Testis (tissue), 3 donors: ENCODE results near the gene MFAP3L. TPM values are rescaled to one million over a fixed set of nuclear protein-coding genes. Genes with fewer than 3 reads are reported as not detected.

Experiments
- DNase-seq: peaks from one replicate; pipeline ENCODE4 v3.0.0-alpha.2; 2019
- H3K27ac ChIP-seq, 2 donors: fragments of 200-600 bp; sonication (generic); one replicate each; pipeline ENCODE4 v1.5.1; 2019
- H3K27me3 ChIP-seq: fragments of 200-600 bp; sonication (generic); one replicate; pipeline ENCODE4 v1.5.1; 2019
- H3K36me3 ChIP-seq: fragments of 200-600 bp; sonication (generic); one replicate; pipeline ENCODE4 v1.5.1; 2017; ENCODE audit warnings: low read depth; ENCODE audit errors: missing control alignments
- H3K4me1 ChIP-seq: fragments of 200-600 bp; sonication (generic); one replicate; pipeline ENCODE4 v1.5.1; 2019
- H3K4me3 ChIP-seq, 2 donors: fragments of 200-600 bp; sonication (generic); one replicate each; pipeline ENCODE4 v1.5.1; 2017 to 2019
- H3K9me3 ChIP-seq: fragments of 200-600 bp; sonication (generic); one replicate; pipeline ENCODE4 v1.5.1; 2017
- POLR2A ChIP-seq: fragments of 450-650 bp; IDR thresholded peaks from one replicate; pipeline ENCODE4 v1.6.1; 2017; ENCODE audit warnings: antibody characterized with exemption, mild to moderate bottlenecking, moderate library complexity
- WGBS, 2 donors: methylation state at CpG; one replicate each; pipeline ENCODE4 v1.1.5; 2018; 5-methylcytosine and 5-hydroxymethylcytosine counted together
- intact Hi-C: fragments of 100-400 bp; cut with DNase I; formaldehyde crosslinking; loops from one replicate; pipeline ENCODE4 v1.15.1; 2023; ENCODE audit warnings: low total_unique reads
- polyA plus RNA-seq: library from polyadenylated mRNA; stranded (reverse); fragments of 350-450 nt; fragmentation: Illumina TruSeq; extraction: RNeasy Lipid Tissue Mini Kit (QIAGEN cat#74804); gene quantifications from one replicate; pipeline ENCODE4 v1.2.3, GENCODE V29; 2014; ENCODE audit warnings: low read depth, low replicate concordance; ENCODE audit not compliant: insufficient read depth
- total RNA-seq, 2 donors: library from RNA; depleted of rRNA; stranded (reverse); fragments of >200 nt; gene quantifications; one replicate each; pipeline ENCODE4 v1.2.3, GENCODE V29; 2016
- TF ChIP-seq, protein P1 (sequence below), 3 experiments: fragments of 450-650 bp in 2 of 3; fragments of 200-600 bp in 1 of 3; sonication (generic) in 1 of 3; IDR thresholded peaks; one replicate each; pipeline ENCODE4 v1.5.1; 2016 to 2019; ENCODE audit warnings: antibody characterized with exemption in 3 of 3, mild to moderate bottlenecking in 2 of 3, moderate library complexity in 1 of 3

Gene MFAP3L
- total and polyA plus RNA-seq, 3 donors from 2014 or later: 41.4 to 113 (median 78.6) TPM

DNA sequence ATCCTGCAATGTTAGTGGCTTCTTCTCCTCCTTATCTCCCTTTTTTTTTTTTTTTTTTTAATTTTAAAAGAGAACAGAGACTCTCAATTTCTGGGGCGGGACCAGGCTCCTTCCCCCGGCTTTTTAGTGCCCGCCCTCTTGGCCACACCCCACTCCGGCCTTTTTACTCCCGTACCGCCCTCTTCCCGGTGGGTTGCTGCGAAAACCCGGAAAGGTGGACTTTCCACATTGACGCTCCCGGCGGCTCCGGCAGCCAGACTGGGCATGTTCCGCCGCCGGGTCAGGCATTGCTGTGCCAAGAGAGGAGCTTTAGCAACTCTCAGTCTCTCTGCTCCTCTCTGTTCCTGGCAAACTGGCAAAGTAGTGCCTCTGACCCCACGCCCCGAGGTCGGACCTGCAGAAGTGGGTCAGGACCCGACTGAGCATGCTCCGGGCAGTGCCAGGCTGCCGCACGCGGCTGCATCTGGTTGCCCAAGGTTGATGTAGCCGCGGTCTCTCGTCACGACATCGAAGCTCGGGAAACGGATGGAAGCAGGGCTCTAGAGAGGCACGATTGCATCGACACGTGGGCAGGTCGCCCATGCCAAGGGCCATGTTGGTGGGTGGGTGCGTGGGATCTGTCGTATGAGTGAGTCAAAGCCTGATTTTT, 1.1 kb upstream of the MFAP3L start:
- 3 to 5% methylated on average over 19 to 37 of the region's 37 CpGs for WGBS, 2 donors
- TF ChIP-seq, protein P1, sequence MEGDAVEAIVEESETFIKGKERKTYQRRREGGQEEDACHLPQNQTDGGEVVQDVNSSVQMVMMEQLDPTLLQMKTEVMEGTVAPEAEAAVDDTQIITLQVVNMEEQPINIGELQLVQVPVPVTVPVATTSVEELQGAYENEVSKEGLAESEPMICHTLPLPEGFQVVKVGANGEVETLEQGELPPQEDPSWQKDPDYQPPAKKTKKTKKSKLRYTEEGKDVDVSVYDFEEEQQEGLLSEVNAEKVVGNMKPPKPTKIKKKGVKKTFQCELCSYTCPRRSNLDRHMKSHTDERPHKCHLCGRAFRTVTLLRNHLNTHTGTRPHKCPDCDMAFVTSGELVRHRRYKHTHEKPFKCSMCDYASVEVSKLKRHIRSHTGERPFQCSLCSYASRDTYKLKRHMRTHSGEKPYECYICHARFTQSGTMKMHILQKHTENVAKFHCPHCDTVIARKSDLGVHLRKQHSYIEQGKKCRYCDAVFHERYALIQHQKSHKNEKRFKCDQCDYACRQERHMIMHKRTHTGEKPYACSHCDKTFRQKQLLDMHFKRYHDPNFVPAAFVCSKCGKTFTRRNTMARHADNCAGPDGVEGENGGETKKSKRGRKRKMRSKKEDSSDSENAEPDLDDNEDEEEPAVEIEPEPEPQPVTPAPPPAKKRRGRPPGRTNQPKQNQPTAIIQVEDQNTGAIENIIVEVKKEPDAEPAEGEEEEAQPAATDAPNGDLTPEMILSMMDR (IDR thresholded peaks at IDR 0.05): no peak
- no peak for TF ChIP-seq POLR2A
- Histone ChIP-seq H3K4me1 (no peaks in the 10 kb centered on the region), H3K36me3 (no peaks in the 10 kb centered on the region), H3K9me3 (no peaks in the 10 kb centered on the region), H3K27ac (peak overlapping the region; percentile 87 to 88), H3K4me3 (peak overlapping the region; percentile 91 to 96), H3K27me3 (no peaks in the 10 kb centered on the region)
- intact Hi-C loops: no loop called here
- peak; percentile 96 for DNase-seq

- Histone ChIP-seq H3K36me3 (no peaks in the 10 kb centered on the region), H3K4me3 (peak overlapping the region; percentile 91 to 96), H3K9me3 (no peaks in the 10 kb centered on the region), H3K4me1 (no peaks in the 10 kb centered on the region), H3K27ac (peak overlapping the region in 1 of 2 donors; percentile 88), H3K27me3 (no peaks in the 10 kb centered on the region)
- WGBS, 2 donors: 5 to 27% methylated on average over 13 to 52 of the region's 74 CpGs
- DNase-seq: peak; percentile 34
- TF ChIP-seq, protein P1 (IDR thresholded peaks at IDR 0.05): no peak
- no peak for TF ChIP-seq POLR2A
- intact Hi-C loops: no loop called here
Measured at GRCh38 chr4:170025523-170026252, 507 bp downstream of the MFAP3L start.

GRCh38 chr4:170022211-170022610, 4.0 kb downstream of the MFAP3L start:
- no peak overlapping the region for H3K27ac ChIP-seq
- no peaks in the 10 kb centered on the region for H3K9me3 ChIP-seq
- TF ChIP-seq, protein P1 (IDR thresholded peaks at IDR 0.05): no peak
- TF ChIP-seq POLR2A: no peak
- no peak overlapping the region for H3K4me3 ChIP-seq
- WGBS, 2 donors: 85 to 89% methylated on average over 2 of the region's 2 CpGs
- H3K36me3 ChIP-seq: no peaks in the 10 kb centered on the region
- no peak for DNase-seq
- no peaks in the 10 kb centered on the region for H3K27me3 ChIP-seq
- H3K4me1 ChIP-seq: no peaks in the 10 kb centered on the region
- intact Hi-C loops: no loop called here

- 60 to 70% methylated on average over 3 of the region's 3 CpGs for WGBS, 2 donors
- Histone ChIP-seq H3K27me3 (no peaks in the 10 kb centered on the region), H3K9me3 (no peaks in the 10 kb centered on the region), H3K4me1 (no peaks in the 10 kb centered on the region), H3K4me3 (no peak overlapping the region), H3K27ac (no peak overlapping the region), H3K36me3 (no peaks in the 10 kb centered on the region)
- TF ChIP-seq POLR2A: no peak
- TF ChIP-seq, protein P1 (IDR thresholded peaks at IDR 0.05): no peak
- DNase-seq: no peak
- intact Hi-C loops: no loop called here
Measured at GRCh38 chr4:170017252-170017651, 8.9 kb downstream of the MFAP3L start.
